HG02943 (cell line): ENCODE data around the gene MCEMP1.

Experiments
- ATAC-seq: cut with Tn5 transposase; IDR thresholded peaks from one replicate; pipeline ENCODE4 v1.9.1; 2021; ENCODE audit warnings: mild to moderate bottlenecking, low read depth, moderate library complexity; ENCODE audit not compliant: unreplicated experiment

Gene MCEMP1, protein sequence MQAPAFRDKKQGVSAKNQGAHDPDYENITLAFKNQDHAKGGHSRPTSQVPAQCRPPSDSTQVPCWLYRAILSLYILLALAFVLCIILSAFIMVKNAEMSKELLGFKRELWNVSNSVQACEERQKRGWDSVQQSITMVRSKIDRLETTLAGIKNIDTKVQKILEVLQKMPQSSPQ

DNA sequence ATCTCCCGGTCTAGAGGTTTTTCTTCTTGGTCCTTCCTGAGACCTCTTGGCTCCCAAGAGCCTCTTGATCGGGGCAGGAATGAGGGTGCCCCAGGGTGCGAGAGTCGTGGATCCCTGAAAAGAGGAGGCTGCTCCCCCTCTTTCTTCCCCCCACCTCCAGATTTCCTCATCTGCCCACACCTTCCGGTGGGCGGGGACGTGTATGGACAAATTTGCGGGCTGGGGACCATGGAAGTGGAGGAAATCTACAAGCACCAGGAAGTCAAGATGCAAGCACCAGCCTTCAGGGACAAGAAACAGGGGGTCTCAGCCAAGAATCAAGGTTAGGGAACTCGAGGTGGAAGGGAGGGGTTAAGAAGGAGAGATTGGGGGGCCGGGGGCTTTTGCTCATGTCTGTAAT lies at the start of gene MCEMP1:
TSS of gene MCEMP1 (plus strand) at position 237 of the 400 bp plus-strand sequence. CDS start at position 268, 31 bp downstream.
- ATAC-seq, result no peak

- no peak for ATAC-seq
These were observed 49.7 kb upstream of the MCEMP1 start for GRCh38 chr19:7627166-7627565.

GRCh38 chr19:7628589-7629311 lies 48.1 kb upstream of the MCEMP1 start:
- no peak for ATAC-seq

GRCh38 chr19:7629347-7630054 lies 47.4 kb upstream of the MCEMP1 start, which contains the start of the genes PET100 and XAB2:
Gene PET100, plus strand, starts transcription at chr19:7629793. Its CDS starts 41 bp downstream, at chr19:7629834.
Gene XAB2, minus strand, starts transcription at chr19:7629545. Its CDS starts 18 bp downstream, at chr19:7629527.
- peak; percentile 91 for ATAC-seq

DNA sequence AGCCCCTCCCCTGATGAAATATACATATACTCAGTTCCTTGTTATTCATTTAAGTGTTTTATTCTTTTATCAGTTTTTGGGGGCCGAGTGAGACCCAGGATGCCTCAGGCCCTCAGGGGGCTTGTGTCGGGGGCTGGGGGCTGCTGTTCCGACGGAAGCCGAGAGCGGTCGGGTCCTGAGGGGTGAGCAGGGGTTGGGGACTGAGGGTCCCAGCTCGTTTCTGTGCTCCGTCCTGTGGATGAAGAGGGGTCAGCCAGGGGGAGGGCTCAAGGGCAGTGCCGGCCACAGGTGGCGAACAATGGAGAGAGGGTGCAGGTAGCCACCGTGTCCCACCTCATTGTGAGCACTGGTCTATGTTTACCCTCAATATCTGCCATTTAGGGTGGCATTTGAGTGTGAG lies 45.3 kb upstream of the MCEMP1 start:
- ATAC-seq, result no peak

DNA sequence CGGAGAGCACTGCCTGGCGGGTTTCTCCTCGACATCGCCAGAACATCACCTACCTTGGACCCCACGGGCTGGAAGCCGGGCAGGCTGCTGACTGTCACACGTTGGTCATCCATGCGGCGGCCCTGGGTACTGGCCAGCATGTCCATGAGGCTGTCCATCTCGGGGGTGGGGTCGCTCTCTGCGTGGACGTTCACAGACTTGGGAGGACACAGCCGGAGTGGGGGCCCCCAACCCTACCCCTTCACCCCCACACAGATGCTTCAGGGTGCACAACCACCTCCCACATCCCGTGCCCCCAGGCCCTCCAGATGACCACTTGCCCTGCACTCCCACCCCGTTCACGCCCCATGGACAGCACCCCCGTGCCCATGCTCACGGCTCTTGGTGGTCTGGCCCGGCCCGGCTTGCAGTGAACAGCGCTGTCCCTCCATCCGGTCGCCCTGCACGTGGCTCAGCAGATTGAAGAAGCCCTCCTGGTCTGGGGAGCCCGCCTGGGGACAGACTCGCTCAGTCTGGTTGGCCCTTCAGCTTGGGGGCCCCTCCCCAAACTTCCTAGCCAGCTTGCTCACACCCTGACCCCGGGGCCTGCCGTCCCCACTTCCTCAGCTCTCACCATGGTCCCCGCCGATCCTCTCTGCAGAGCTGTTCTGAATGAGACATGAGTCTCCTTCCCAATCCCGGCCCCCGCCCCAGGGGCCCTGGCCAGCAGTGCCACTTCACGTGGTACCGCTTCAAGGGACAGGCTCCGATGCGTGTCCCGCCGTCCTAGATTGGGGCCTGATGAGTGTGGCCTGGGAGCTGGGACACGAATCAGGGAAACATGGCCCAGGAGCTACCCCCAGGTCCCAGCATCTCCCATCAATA lies 44.3 kb upstream of the MCEMP1 start:
- ATAC-seq, result no peak

GRCh38 chr19:7633698-7634097 lies 43.2 kb upstream of the MCEMP1 start, which contains the start of gene PCP2:
Gene PCP2, minus strand, starts transcription at chr19:7633719. Its CDS starts 262 bp downstream, at chr19:7633457.
- ATAC-seq, result no peak

DNA sequence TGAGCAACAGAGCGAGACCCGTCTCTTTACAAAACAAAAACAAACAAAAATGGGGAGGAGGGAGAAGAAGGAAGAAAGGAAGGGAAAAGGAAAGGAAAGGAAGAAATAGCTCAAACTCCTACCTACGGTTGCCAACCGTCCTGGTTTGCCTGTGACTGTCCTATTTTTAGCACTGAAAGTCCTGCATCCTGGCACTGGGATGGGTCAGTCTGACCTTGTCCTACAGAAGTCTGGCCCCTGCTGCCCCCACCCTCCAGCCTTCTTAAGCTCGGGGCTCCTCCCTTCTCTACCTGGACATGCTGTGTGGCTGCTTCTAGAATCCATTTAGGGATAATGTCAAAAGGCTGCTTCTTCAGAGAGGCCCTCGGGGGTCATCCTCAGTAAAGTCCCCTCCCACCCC lies 41.2 kb upstream of the MCEMP1 start:
- no peak for ATAC-seq

DNA sequence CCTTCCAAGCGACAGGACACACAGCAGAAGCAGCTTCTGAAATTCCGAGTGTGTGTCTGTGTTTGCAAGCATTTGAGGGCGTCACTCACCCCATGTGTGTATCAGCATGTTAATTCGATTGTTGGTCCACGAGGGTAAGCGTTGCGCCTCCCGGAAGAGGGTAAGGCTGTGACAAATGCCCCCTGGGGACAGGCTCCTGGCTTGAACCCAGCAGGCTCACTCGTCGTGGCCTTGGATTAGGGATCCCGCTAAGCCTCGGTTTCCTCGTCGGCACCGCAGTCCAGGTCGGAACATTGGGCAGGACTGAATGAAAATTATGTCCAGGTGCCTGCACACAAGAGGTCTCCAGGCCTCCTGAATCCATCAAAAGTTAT lies 40.6 kb upstream of the MCEMP1 start:
- ATAC-seq, result no peak

GRCh38 chr19:7636691-7637373 lies 40.1 kb upstream of the MCEMP1 start, which contains the start of gene STXBP2:
Gene STXBP2, plus strand, starts transcription at chr19:7637110. Its CDS starts 40 bp downstream, at chr19:7637150.
- ATAC-seq, result no peak

GRCh38 chr19:7637374-7638256 lies 39.3 kb upstream of the MCEMP1 start:
- no peak for ATAC-seq

GRCh38 chr19:7638802-7639465 lies 38.0 kb upstream of the MCEMP1 start:
- ATAC-seq, result no peak

- ATAC-seq, result no peak
These were observed 37.0 kb upstream of the MCEMP1 start for GRCh38 chr19:7639863-7640348.

- ATAC-seq, result no peak
These were observed 36.1 kb upstream of the MCEMP1 start for GRCh38 chr19:7640803-7641202.

DNA sequence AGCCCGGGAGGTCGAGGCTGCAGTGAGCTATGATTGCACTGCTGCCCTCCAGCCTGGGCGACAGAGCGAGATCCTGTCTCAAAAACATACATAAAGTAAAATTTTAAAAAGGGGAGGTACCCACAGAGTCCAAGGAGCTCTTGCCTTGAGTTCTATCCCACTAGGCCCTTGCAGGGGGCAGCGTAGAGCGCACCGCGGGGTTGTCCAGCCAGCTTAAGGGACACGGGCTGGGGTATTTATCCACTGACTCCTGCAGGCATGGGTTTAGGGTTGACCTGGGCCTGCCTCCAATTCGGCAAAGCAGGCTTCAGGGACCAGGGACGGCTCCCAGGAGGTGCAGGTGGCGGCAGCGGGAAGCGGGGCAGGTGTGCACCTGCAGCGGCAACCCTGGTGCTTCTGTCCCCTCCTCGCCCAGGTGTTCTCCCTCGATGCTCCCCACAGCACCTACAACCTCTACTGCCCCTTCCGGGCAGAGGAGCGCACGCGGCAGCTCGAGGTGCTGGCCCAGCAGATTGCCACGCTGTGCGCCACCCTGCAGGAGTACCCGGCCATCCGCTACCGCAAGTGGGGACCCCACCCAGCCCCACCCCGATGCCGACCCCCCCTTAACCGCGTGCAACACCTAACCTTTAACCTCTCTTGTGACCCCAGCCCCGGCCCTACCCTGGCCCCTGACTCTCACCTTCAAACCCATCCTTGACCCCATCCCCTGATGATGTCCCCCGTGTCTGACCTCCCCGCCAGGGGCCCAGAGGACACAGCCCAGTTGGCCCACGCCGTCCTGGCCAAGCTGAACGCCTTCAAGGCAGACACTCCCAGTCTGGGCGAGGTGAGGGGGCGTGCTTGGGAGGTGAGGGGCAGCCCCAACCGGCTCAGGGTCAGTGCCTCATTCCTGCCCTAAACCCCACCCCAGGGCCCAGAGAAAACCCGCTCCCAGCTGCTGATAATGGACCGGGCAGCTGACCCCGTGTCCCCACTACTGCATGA lies 35.3 kb upstream of the MCEMP1 start:
- no peak for ATAC-seq

DNA sequence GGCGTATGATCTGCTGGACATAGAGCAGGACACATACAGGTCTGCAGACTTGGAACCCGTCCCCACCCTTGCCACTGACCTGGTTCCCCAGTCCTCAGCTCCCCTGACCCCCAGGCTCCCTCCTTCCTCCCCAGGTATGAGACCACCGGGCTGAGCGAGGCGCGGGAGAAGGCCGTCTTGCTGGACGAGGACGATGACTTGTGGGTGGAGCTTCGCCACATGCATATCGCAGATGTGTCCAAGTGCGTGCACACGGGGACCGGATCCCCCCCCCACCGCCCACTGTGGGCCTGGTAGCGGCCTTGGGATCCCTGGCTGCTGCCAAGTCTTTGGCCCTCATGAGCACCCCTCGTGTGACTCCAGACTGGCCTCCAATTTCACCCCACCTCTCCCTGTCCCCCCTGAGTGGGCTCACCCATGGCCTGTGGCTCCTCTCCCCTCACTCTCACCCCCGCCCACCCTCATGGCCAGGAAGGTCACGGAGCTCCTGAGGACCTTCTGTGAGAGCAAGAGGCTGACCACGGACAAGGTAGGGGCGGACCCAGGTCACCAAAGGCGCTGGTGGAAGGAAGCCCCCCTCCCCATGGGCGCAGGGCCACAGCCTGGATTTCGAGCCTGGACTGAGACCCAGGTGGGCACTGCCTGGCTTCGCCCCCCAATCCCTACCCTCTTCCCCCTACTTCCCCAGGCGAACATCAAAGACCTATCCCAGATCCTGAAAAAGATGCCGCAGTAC lies 34.4 kb upstream of the MCEMP1 start:
- no peak for ATAC-seq
